Measurements from ENCODE around the gene SYNPO2L.

Gene SYNPO2L

GRCh38 chr10:73601486-73601921 is 54.3 kb downstream of the SYNPO2L start:
- no peak for DNase-seq

GRCh38 chr10:73597346-73597745 is 58.5 kb downstream of the SYNPO2L start:
- DNase-seq: no peak

Measured in activated gamma-delta T cell treated with Interleukin-2 at 50 U/mL for 16 hours (primary cell).